K562 (cell line): ENCODE data around the gene FUNDC2. TPM values are rescaled to one million over a fixed set of nuclear protein-coding genes. Genes with fewer than 3 reads are reported as not detected.
A peak's percentile ranks its signal among the peaks of the same experiment; 100 is the strongest.
"Not testable (repeated sequence)": the region's sequence is repeated elsewhere in the genome, so short reads cannot be mapped to it uniquely, and the experiment has no call there.

Experiments
- ATAC-seq: fragments of 200-7000 bp; cut with Tn5 transposase; 3 replicates; pipeline ENCODE4 v1.9.1; 2020; ENCODE audit warnings: moderate library complexity
- BruUV-seq: library from RNA; stranded (reverse); fragments of 400-500 nt; replicated peaks from 2 replicates; lab custom pipeline; 2021; lab: Mats Ljungman, UMichigan
- CTCF ChIA-PET: fragments of 300-600 bp; formaldehyde crosslinking; extraction: SDS; loops from one replicate; lab custom pipeline; 2021; ENCODE audit warnings: low intra/inter-chr PET ratio; lab: Yijun Ruan, JAX
- POLR2A ChIA-PET: fragments of 300-600, 350-650 bp; sonication (Branson Sonifier 250); formaldehyde crosslinking; extraction: SDS; loops from one replicate; lab custom pipeline; 2021; ENCODE audit warnings: antibody characterized with exemption, inconsistent platforms; lab: Yijun Ruan, JAX
- DNase-seq, 4 experiments: peaks; one replicate each; pipeline versions ENCODE4 v3.0.0 to v3.0.0-alpha.2; 2011 to 2018; ENCODE audit warnings: low spot score in 3 of 4, mixed read lengths in 3 of 4; ENCODE audit errors: extremely low read depth in 1 of 4
- FAIRE-seq: peaks from 2 replicates; lab custom pipeline; 2011; peaks lifted over from hg19 to GRCh38; lab: Jason Lieb, UNC
- H2AFZ ChIP-seq: 2 replicates; pipeline ENCODE4 v1.6.0; 2011; ENCODE audit warnings: low read depth, low read length, control low read depth, inconsistent platforms
- H3K27ac ChIP-seq: fragments of 200-600 bp; 3 replicates; pipeline ENCODE4 v1.8.0; 2011; ENCODE audit warnings: low read depth, mild to moderate bottlenecking, control low read depth, inconsistent platforms, low read length, moderate library complexity, mixed read lengths; ENCODE audit errors: extremely low read depth
- H3K27me3 ChIP-seq, 2 experiments: fragments of 300-600 bp in 1 of 2; 2 replicates in 1 of 2; 3 replicates in 1 of 2; pipeline versions ENCODE4 v1.6.0 to v1.8.0; 2011; ENCODE audit warnings: inconsistent platforms in 2 of 2, low read length in 2 of 2, mild to moderate bottlenecking in 1 of 2, mixed read lengths in 1 of 2, moderate library complexity in 1 of 2; ENCODE audit not compliant: control insufficient read depth in 2 of 2, insufficient read depth in 2 of 2
- H3K36me3 ChIP-seq: fragments of 300-600 bp; 3 replicates; pipeline ENCODE4 v1.8.0; 2011; ENCODE audit warnings: mild to moderate bottlenecking, low read length, inconsistent platforms; ENCODE audit not compliant: control insufficient read depth, insufficient read depth
- H3K4me1 ChIP-seq, 2 experiments: fragments of 200-600 bp in 1 of 2; replicated peaks in 1 of 2; 2 replicates in 1 of 2; 3 replicates in 1 of 2; pipeline versions ENCODE4 v1.5.1 to v1.8.0; 2011; ENCODE audit warnings: inconsistent platforms in 2 of 2, low read length in 2 of 2, mild to moderate bottlenecking in 1 of 2, mixed read lengths in 1 of 2, moderate library complexity in 1 of 2; ENCODE audit not compliant: control insufficient read depth in 2 of 2, insufficient read depth in 2 of 2
- H3K4me2 ChIP-seq: 2 replicates; pipeline ENCODE4 v1.6.1; 2011; ENCODE audit warnings: low read length, control low read depth, inconsistent platforms, mixed read lengths; ENCODE audit not compliant: insufficient read depth
- H3K4me3 ChIP-seq: fragments of 200-600 bp; sonication (generic), shearing (Covaris generic); 2 replicates; pipeline ENCODE4 v1.5.1; 2016; ENCODE audit warnings: control low read depth, inconsistent platforms
- H3K79me2 ChIP-seq: fragments of 200-600 bp; 3 replicates; pipeline ENCODE4 v1.8.0; 2011; ENCODE audit warnings: low read length, inconsistent platforms; ENCODE audit not compliant: control insufficient read depth, insufficient read depth
- H3K9ac ChIP-seq, 2 experiments: 2 replicates each; pipeline versions ENCODE4 v1.6.0 to v1.6.1; 2011; ENCODE audit warnings: low read depth in 2 of 2, low read length in 2 of 2, control low read depth in 1 of 2, inconsistent platforms in 1 of 2, mild to moderate bottlenecking in 1 of 2, mixed read lengths in 1 of 2; ENCODE audit not compliant: insufficient read depth in 1 of 2
- H3K9me1 ChIP-seq: one replicate; pipeline ENCODE4 v1.6.0; 2011; ENCODE audit warnings: inconsistent platforms, mild to moderate bottlenecking, low read length, moderate library complexity; ENCODE audit not compliant: control insufficient read depth, insufficient read depth
- H3K9me3 ChIP-seq: replicated peaks from 2 replicates; pipeline ENCODE4 v1.5.1; 2011; ENCODE audit warnings: low read depth, low read length, inconsistent platforms; ENCODE audit not compliant: control insufficient read depth, insufficient read depth
- H4K20me1 ChIP-seq: replicated peaks from 2 replicates; pipeline ENCODE4 v1.6.1; 2011; ENCODE audit warnings: low read length, inconsistent platforms, mixed read lengths; ENCODE audit not compliant: control insufficient read depth, insufficient read depth
- PKNOX1 ChIP-seq: fragments of 450-650 bp; IDR thresholded peaks from 2 replicates; pipeline ENCODE4 v1.6.1; 2016
- WGBS: fragments of 100-300 bp; shearing (Covaris generic); methylation state at CpG from one replicate; pipeline ENCODE4 v1.1.6; 2016; ENCODE audit warnings: low coverage, mixed read lengths; ENCODE audit not compliant: insufficient coverage; ENCODE audit errors: missing lambda C conversion rate; 5-methylcytosine and 5-hydroxymethylcytosine counted together
- in situ Hi-C: fragments of 300-500 bp; cut with MboI; formaldehyde crosslinking; loops from 4 replicates; pipeline ENCODE4 v1.15.0; 2018; ENCODE audit warnings: inconsistent platforms, mixed read lengths
- intact Hi-C: fragments of 100-400 bp; cut with micrococcal nuclease; formaldehyde crosslinking; loops from 2 replicates; pipeline ENCODE4 v1.14.2; 2022
- polyA plus RNA-seq, 8 experiments: library from polyadenylated mRNA; depleted of rRNA in 4 of 8; stranded (reverse) in 5 of 8; unstranded in 3 of 8; fragments of >200 nt; fragmentation: Nextera tagmentation in 2 of 8; fragmentation: Illumina TruSeq in 1 of 8; extraction: Ambion mirVana in 2 of 8; extraction: Trizol in 1 of 8; gene quantifications; 2 replicates each; pipeline versions ENCODE4 v1.2.1 to v1.2.3, GENCODE V29; 2011 to 2014; ENCODE audit warnings: inconsistent platforms in 1 of 8, missing spikeins in 1 of 8
- total RNA-seq, 7 experiments: library from RNA; depleted of rRNA in 6 of 7; stranded (reverse); fragments of >200 nt in 6 of 7; fragmentation: Illumina TruSeq in 2 of 7; extraction: Trizol in 2 of 7; gene quantifications; 2 replicates each; pipeline versions ENCODE4 v1.2.1 to v1.2.3, GENCODE V29; 2011 to 2021; ENCODE audit warnings: low replicate concordance in 1 of 7

The FUNDC2 gene
- total and polyA plus RNA-seq, 9 of the 15 experiments (the other 6 are each of a cell fraction or from before 2014, with no cell fraction given) = 50.6 to 235 (median 123) TPM

GRCh38 chrX:155006913-155007671 is 19.6 kb upstream of the FUNDC2 start (continued):
- TF ChIP-seq PKNOX1 = peak; percentile 89

- BruUV-seq, H3K4me3 ChIP-seq, CTCF ChIA-PET, H3K4me2 ChIP-seq, H4K20me1 ChIP-seq, H2AFZ ChIP-seq, POLR2A ChIA-PET, H3K27ac ChIP-seq, H3K79me2 ChIP-seq, H3K9ac ChIP-seq, H3K27me3 ChIP-seq, H3K9me1 ChIP-seq, H3K9me3 ChIP-seq, DNase-seq, H3K36me3 ChIP-seq, intact Hi-C loops: not testable (repeated sequence)
- FAIRE-seq (peak; percentile 78), ATAC-seq (peak; percentile 98)
- WGBS = 100% methylated on average over 3 of the region's 12 CpGs
- in situ Hi-C loops = loop anchor here (5.0 kb wide), 1 partner anchor 139 kb away; no protein-coding TSS in a partner anchor
- peaks cover 21 to 32% of the 10 kb centered on the region in 2 experiments; a peak in 4 of 5 replicates for H3K4me1 ChIP-seq
Measured at GRCh38 chrX:155008578-155008977, 18.1 kb upstream of the FUNDC2 start.
